Gastrocnemius medialis (tissue), 4 donors: ENCODE measurements around the gene AANAT.

Source experiments
- POLR2A ChIP-seq, 2 donors: fragments of 450-650 bp; IDR thresholded peaks; one replicate each; pipeline ENCODE4 v1.6.1; 2017; ENCODE audit warnings: antibody characterized with exemption in 2 of 2, mild to moderate bottlenecking in 2 of 2, moderate library complexity in 2 of 2
- TF ChIP-seq, protein P1 (sequence below), 5 experiments: fragments of 450-650 bp in 3 of 5; fragments of 200-600 bp in 2 of 5; sonication (generic) in 2 of 5; IDR thresholded peaks in 4 of 5; conservative IDR thresholded peaks in 1 of 5; 1 replicate in 4 of 5; 2 replicates in 1 of 5; pipeline ENCODE4 v1.5.1; 2016 to 2019; ENCODE audit warnings: antibody characterized with exemption in 5 of 5, mild to moderate bottlenecking in 3 of 5, moderate library complexity in 3 of 5

DNA sequence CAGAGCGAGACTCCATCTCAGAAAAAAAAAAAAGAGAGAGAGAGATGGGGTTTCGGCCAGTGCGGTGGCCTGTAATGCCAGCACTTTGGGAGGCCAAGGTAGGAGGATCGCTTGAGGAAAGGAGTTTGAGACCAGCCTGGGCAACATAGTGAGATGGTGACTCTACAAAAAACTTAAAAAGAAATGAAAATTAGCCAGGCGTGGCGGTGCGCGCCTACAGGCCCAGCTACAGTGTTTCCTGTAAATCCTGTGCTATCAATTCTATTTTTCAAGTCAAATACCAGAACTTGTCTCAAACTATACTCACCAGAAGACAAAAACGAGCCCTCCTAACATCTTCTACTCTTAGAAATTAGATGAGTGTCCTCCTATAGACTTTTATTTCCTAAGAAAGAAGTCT, 33.7 kb upstream of the AANAT start:
- TF ChIP-seq, protein P1, sequence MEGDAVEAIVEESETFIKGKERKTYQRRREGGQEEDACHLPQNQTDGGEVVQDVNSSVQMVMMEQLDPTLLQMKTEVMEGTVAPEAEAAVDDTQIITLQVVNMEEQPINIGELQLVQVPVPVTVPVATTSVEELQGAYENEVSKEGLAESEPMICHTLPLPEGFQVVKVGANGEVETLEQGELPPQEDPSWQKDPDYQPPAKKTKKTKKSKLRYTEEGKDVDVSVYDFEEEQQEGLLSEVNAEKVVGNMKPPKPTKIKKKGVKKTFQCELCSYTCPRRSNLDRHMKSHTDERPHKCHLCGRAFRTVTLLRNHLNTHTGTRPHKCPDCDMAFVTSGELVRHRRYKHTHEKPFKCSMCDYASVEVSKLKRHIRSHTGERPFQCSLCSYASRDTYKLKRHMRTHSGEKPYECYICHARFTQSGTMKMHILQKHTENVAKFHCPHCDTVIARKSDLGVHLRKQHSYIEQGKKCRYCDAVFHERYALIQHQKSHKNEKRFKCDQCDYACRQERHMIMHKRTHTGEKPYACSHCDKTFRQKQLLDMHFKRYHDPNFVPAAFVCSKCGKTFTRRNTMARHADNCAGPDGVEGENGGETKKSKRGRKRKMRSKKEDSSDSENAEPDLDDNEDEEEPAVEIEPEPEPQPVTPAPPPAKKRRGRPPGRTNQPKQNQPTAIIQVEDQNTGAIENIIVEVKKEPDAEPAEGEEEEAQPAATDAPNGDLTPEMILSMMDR (IDR thresholded peaks at IDR 0.05 in 4 of 5, conservative IDR thresholded peaks at IDR 0.05 in 1 of 5), result no peak
- no peak for TF ChIP-seq POLR2A (IDR thresholded peaks at IDR 0.05)
